ENCODE data around the gene HLA-DRB5. TPM values are rescaled to one million over a fixed set of nuclear protein-coding genes. Genes with fewer than 3 reads are reported as not detected.
"Not testable (repeated sequence)": the region's sequence is repeated elsewhere in the genome, so short reads cannot be mapped to it uniquely, and the experiment has no call there.

The HLA-DRB5 gene
- total RNA-seq, 1 donor from 2014 or later = not detected

DNA sequence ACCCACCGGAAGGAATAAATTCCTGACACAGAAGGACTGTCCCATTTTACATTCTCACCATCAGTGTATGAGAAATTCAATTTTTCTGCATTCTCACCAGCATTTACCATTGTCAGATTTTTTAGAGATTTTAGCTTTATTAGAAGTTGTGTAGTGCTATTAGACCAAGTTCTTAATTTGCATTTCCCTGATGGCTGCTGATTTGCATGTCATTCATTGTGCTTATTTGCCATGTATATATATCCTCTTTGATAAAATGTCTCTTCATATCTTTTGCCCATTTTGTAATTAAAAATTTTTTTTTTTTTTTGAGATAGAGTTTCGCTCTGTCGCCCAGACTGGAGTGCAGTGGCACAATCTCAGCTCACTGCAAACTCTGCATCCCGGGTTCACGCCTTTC lies 9.8 kb upstream of the HLA-DRB5 start:
- no peaks in the 10 kb centered on the region for H3K27me3 Mint-ChIP-seq (ENCODE audit: unreplicated experiment)
- H3K4me1 Mint-ChIP-seq (ENCODE audit: low read depth, unreplicated experiment) = no peaks in the 10 kb centered on the region
- TF ChIP-seq, protein P1, sequence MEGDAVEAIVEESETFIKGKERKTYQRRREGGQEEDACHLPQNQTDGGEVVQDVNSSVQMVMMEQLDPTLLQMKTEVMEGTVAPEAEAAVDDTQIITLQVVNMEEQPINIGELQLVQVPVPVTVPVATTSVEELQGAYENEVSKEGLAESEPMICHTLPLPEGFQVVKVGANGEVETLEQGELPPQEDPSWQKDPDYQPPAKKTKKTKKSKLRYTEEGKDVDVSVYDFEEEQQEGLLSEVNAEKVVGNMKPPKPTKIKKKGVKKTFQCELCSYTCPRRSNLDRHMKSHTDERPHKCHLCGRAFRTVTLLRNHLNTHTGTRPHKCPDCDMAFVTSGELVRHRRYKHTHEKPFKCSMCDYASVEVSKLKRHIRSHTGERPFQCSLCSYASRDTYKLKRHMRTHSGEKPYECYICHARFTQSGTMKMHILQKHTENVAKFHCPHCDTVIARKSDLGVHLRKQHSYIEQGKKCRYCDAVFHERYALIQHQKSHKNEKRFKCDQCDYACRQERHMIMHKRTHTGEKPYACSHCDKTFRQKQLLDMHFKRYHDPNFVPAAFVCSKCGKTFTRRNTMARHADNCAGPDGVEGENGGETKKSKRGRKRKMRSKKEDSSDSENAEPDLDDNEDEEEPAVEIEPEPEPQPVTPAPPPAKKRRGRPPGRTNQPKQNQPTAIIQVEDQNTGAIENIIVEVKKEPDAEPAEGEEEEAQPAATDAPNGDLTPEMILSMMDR (IDR thresholded peaks at IDR 0.05; ENCODE audit: partially characterized antibody, unreplicated experiment) = no peak
- H3K27ac Mint-ChIP-seq (ENCODE audit: unreplicated experiment) = no peak overlapping the region
- no peaks in the 10 kb centered on the region for H3K36me3 Mint-ChIP-seq (ENCODE audit: unreplicated experiment)
- H3K9me3 Mint-ChIP-seq (ENCODE audit: unreplicated experiment) = no peaks in the 10 kb centered on the region
- DNase-seq = no peak
- H3K4me3 Mint-ChIP-seq (ENCODE audit: unreplicated experiment) = no peak overlapping the region

GRCh38 chr6:32530431-32530793 lies 325 bp upstream of the HLA-DRB5 start:
- not testable (repeated sequence) for H3K9me3 Mint-ChIP-seq (ENCODE audit: unreplicated experiment); DNase-seq; H3K4me3 Mint-ChIP-seq (ENCODE audit: unreplicated experiment); H3K4me1 Mint-ChIP-seq (ENCODE audit: low read depth, unreplicated experiment); H3K36me3 Mint-ChIP-seq (ENCODE audit: unreplicated experiment); H3K27me3 Mint-ChIP-seq (ENCODE audit: unreplicated experiment); H3K27ac Mint-ChIP-seq (ENCODE audit: unreplicated experiment)

DNA sequence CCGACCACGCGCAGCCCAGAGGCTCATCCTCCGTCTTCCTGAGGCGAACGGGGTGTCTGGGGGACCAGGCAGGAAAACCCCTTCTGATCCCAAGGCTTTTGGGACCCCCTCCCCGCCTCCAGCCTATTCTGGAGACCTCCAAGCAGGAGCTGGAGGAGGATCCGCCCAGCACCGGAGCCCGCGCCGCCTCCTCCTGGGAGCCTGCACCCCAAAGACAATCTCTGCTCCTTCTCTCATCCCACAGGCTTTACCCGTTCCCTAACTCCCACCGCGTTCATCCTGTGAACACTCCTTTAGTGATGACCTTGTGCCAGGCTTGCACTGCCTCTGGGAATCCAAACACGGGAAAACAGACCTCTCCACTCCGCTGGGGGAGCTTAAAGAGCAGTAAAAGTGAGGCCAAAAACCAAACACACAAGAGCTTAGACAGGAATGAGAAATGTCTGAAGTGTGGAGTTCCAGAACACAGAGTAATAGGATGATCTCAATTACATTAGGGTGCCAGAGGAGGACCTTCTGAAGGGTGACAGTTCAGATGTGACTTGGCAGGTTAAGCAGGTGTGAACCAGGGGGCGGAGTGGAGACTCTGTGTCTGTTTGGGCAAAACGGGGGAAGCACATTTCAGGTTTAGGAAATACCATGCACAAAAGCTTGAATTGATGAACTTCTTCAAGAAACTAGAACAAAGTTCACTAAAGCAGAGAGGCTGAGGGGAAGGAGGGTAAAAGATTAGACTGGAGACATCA lies 7.6 kb downstream of the HLA-DRB5 start:
- TF ChIP-seq, protein P1 (IDR thresholded peaks at IDR 0.05; ENCODE audit: partially characterized antibody, unreplicated experiment) = no peak
- no peak for DNase-seq
- Mint-ChIP-seq H3K4me3 (ENCODE audit: unreplicated experiment) (no peak overlapping the region), H3K27ac (ENCODE audit: unreplicated experiment) (no peak overlapping the region), H3K4me1 (ENCODE audit: low read depth, unreplicated experiment) (no peaks in the 10 kb centered on the region), H3K9me3 (ENCODE audit: unreplicated experiment) (no peaks in the 10 kb centered on the region), H3K27me3 (ENCODE audit: unreplicated experiment) (peaks cover 3% of the 10 kb centered on the region), H3K36me3 (ENCODE audit: unreplicated experiment) (no peaks in the 10 kb centered on the region)

DNA sequence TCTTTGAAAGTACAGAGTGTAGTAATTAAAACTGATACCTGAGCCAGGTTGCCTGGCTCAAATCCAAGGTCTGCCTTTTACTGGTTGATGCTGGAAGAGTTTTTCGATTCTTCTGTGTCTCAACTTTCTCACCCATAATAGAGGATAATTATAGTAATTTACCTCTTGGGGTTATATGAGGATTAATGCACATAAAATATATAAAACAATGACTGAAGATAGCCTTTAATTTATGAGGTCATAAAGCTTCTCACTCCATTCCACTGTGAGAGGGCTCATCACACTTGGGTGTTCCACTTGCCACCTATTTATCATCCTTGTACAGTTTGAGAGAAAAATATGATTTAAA lies 10.2 kb downstream of the HLA-DRB5 start:
- peaks cover 3% of the 10 kb centered on the region for H3K27me3 Mint-ChIP-seq (ENCODE audit: unreplicated experiment)
- no peaks in the 10 kb centered on the region for H3K36me3 Mint-ChIP-seq (ENCODE audit: unreplicated experiment)
- TF ChIP-seq, protein P1 (IDR thresholded peaks at IDR 0.05; ENCODE audit: partially characterized antibody, unreplicated experiment) = no peak
- H3K4me3 Mint-ChIP-seq (ENCODE audit: unreplicated experiment) = no peak overlapping the region
- H3K9me3 Mint-ChIP-seq (ENCODE audit: unreplicated experiment) = no peaks in the 10 kb centered on the region
- no peak overlapping the region for H3K27ac Mint-ChIP-seq (ENCODE audit: unreplicated experiment)
- DNase-seq = no peak
- no peaks in the 10 kb centered on the region for H3K4me1 Mint-ChIP-seq (ENCODE audit: low read depth, unreplicated experiment)

- Mint-ChIP-seq H3K27me3 (ENCODE audit: unreplicated experiment) (peaks cover 3% of the 10 kb centered on the region), H3K27ac (ENCODE audit: unreplicated experiment) (no peak overlapping the region), H3K9me3 (ENCODE audit: unreplicated experiment) (no peaks in the 10 kb centered on the region), H3K4me3 (ENCODE audit: unreplicated experiment) (no peak overlapping the region), H3K4me1 (ENCODE audit: low read depth, unreplicated experiment) (no peaks in the 10 kb centered on the region), H3K36me3 (ENCODE audit: unreplicated experiment) (no peaks in the 10 kb centered on the region)
- TF ChIP-seq, protein P1 (IDR thresholded peaks at IDR 0.05; ENCODE audit: partially characterized antibody, unreplicated experiment) = no peak
- DNase-seq = no peak
Measured at GRCh38 chr6:32519118-32519909, 10.8 kb downstream of the HLA-DRB5 start.

Data from glutamatergic neuron (in vitro differentiated cells).